Midbrain (tissue), 1 donor: ENCODE data around the gene CENPV.
"Not testable (repeated sequence)": the region's sequence is repeated elsewhere in the genome, so short reads cannot be mapped to it uniquely, and the experiment has no call there.

Source experiments
- DNase-seq: peaks from one replicate; lab custom pipeline; 2025; lab: John Stamatoyannopoulos, UW

CENPV gene

DNA sequence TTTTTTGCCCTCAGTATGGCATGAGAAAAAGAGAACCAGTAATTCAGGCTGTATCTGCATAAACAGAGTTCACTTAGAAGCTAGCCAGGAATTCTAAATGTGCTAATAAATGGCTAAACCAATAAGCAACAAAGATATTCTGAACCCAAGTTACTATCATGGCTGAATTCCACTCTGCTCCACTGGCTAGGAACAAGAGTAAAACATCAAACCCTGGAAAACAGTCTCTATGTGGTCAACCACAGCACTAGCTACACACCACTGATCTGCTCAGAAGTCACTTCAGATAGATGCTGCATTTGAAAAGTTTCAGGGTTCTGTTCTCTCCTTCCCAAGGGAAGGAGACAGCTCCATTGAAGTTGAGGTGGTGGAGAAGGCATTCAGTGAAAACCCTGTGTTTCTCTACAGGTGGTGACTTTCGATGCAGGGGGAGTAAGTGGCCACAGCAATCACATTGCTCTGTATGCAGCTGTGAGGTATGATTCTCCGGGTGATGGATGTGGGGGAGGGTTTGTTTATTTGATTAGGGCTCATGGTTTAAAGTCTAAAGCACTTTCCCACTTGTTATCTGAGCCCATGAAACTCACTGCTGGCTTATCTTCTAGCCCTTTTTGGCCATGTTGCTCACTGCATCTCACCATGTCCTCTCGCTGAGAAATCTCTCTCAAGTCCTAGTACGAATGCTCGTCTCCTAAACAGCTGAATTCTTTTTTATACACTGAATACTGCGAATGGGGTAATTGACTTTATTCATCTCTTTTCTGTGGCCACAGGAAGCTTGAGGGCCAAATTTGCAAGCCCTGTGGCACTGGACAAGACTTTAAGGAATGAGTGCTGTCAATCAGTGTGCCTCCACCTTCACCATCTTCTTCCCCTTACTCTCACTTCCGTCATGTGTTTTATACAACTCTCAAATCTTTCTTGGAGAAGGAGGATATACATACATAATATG, 39.9 kb downstream of the CENPV start:
- no peak for DNase-seq

DNA sequence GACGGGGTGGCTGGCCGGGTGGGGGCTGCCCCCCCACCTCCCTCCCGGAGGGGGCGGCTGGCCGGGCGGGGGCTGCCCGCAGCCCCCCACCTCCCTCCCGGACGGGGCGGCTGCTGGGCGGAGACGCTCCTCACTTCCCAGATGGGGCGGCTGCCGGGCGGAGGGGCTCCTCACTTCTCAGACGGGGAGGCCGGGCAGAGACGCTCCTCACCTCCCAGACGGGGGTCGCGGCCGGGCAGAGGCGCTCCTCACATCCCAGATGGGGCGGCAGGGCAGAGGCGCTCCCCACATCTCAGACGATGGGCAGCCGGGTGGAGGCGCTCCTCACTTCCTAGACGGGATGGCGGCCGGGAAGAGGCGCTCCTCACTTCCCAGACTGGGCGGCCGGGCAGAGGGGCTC, 41.2 kb downstream of the CENPV start:
- not testable (repeated sequence) for DNase-seq

DNA sequence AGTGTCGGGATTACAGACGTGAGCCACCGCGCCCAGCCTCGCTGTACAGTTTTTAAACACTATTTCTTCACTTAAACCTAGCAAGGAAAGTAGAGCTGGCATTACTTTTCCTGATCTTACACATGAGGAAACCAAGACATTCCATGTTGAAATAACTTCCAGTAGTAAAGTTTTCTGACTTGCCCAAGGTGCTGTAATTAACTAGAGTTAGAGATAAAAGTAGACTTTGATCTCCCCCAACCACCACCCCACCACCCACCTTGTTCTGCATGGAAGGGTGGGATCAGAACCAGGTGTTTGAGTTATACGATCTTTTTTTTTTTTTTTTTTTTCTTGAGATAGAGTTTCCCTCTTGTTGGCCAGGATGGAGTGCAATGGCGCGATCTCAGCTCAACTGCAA, 47.1 kb downstream of the CENPV start:
- DNase-seq, result no peak

DNA sequence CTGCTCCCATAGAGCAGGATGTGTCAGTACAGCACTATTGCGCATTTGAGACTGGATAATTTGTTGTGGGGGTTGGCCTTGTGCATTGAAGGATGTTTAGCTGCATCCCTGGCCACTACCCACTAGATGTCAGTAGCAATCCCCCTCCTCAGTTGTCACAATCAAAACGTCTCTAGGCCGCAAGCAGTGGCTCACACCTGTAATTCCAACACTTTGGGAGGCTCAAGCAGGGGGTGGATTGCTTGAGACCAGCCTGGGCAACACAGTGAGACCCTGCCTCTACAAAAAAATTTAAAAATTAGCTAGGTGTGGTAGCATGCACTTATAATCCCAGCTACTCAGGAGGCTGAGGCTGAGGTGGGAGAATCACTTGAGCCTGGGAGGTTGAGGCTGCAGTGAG, 48.4 kb downstream of the CENPV start:
- DNase-seq, result no peak

DNA sequence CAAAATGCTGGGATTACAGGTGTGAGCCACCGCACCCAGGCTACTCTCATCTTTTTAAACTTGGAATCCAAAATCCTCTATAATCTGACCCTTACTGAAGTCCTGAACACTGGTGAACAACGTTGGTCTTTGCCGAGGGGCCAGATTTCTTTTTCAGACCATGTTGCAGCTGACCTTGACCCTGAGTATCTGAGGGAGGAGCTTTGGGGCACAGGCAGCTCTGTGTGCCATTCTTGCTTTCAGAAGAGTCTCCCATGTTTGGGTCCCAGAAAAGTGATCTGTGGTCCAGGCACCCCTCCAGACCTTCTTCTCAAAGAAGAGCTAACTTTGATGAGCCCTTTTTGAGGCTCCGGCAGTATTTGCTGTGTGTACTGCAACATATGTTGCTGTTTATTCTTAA, 50.4 kb downstream of the CENPV start:
- no peak for DNase-seq

DNA sequence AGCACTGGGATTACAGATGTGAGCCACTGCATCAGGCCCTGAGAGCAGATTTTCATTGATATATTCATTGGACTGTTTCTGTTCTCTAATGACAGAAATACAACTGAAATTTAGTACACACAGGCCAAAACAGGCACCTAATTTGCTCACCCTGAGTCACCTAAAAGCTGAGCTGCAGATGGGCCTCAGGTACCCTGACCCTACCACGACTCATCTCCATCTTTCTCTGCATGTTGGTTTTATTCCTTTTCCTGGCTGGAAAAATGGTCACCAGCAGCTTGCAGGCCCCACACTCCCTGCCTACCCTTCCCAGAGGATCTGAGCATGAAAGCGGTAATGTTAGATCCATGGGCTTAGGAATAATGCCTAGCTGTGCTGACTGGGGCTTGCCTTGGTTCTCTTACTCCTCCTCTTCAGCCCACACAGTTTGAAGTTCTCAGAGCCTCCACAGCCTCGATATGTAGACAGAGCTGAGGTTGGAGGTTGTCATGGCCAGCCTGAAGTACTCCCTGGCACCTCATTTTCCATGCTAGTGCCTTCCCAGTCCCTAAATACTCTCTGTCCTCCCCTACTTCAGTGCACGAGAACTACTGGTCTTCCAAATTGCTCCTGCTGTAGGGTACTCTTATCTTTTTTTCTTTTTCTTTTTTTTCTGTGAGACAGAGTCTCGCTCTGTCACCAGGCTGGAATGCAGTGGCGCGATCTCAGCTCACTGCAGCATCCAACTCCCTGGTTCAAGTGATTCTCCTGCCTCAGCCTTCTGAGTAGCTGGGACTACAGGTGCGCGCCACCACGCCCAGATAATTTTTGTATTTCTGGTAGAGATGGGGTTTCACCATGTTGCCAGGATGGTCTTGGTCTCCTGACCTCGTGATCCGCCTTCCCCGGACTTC, 51.1 kb downstream of the CENPV start:
- DNase-seq, result no peak

DNA sequence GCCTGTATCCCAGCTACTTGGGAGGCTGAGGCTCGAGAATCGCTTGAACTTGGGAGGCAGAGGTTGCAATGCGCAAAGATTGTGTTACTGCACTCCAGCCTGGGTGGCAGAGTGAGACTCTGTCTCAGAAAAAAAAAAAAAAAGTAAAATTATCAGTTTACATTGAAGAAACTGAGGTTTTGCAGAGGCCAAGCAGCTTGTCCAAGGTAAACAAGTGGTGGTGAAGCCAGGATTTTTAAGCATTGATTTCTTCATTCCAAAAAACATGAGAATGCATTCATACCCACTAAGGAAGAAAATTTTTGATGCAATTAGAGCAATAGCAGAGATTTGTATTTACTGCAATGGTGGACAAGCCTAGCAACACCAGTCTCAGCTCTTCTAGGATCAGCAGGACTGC, 52.7 kb downstream of the CENPV start:
- no peak for DNase-seq

DNA sequence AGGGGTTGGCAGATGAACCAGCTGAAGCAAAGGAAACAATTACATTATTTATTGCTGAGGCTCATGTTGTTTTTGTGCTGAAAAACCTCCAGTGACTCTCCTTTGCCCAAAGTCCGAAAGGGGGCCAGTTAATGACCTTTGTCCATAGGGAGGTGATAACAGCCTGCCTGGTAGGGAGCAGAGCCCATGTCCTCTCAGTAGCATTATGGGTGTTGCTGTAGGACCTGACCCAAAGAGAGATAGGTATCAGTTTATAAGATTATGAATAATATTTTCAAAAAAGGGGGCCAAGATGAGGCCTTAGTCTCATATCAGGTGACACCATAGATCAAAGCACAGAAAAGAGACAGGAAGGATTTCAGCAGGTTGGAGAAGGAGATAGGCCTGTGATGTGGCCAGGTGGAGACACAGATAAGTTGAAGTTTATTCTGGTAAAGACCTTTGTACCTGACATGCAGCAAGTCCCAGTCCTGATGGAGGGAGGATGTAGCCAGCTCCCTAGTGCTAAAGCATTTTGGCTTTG, 55.1 kb downstream of the CENPV start:
- no peak for DNase-seq

DNA sequence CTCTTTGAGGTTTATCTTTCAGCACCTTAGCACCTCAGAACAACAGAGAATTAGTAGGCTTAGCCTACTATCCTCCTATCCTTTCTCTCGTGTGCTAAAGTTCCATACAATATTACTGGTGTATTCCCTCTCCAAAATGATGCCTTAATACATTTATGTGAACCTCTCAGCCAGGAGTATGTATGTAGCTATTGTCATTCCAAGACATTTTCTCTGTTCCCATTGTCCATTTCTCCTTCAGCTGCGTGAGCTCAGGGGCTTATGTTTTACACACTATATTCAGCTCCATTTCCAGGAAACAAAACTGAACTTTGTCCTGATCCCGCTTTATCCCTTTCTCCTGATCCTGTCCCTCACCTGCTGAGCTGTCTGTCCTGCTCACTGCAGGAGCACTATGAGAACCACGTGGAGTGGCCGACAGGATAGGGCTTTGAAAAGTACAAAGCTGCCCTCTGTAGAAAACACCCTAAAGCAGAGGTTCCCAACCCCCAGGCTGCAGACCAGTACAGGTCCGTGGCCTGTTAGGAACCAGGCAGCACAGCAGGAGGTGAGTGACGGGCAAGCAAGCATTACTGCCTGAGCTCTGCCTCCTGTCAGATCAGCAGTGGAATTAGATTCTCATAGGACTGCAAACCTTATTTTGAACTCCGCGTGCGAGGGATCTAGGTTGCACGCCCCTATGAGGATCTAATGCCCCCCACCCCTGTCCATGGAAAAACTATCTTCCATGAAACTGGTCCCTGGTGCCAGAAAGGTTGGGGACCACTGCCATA, 55.7 kb downstream of the CENPV start:
- DNase-seq, result no peak

DNA sequence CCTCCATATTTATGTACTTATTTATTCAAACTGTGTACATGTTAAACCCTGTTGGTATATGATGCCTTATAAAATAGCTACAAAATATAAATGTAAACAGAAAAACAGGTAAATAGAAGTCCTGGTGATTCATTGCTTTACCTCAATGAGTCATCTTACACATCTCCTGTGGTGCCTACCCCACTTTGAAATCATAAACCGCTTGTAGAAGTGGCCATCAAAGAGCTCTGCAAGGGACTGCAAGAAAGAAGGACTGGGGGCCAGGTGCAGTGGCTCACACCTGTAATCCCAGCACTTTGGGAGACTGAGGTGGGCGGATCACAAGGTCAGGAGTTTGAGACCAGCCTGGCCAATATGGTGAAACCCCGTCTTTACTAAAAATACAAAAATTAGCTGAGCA, 57.2 kb downstream of the CENPV start:
- not testable (repeated sequence) for DNase-seq

DNA sequence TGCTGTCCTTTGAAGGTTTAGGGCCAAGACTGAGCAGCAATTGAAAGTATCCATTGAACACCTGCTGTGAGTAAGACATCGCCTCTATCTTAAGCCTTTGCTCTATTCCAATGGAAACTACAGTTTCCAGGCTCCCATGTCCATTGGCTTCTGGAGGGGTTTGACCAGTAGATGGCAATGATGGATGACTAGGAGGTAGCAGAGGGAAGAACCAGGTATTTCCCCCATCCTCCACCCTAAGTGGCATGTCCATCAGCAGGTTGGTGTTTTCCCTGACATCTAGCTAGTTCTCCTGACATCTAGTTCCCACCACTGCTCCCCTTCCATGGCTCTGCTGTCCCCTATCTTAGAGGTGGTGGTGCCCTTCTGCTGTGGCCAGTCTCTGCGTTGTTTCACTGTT, 58.7 kb downstream of the CENPV start:
- DNase-seq, result no peak

DNA sequence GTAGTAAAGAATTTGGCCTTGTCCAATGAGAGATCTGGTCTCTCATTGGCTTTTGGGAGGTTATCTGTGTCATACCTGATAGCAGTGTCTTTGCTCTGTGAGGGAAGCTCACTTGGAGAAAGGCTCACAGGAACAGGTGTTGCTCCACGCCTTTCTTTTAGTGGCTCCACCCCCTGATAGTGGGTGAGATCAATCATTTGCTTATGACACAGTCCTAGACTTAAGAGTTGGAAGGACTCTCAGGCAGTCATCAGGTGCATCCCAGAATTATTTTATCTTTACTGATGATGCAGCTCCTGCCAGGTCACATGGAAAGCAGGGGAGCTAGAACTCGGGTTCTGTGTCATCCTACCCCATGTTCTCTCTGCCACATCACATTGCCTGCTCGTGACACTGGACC, 59.3 kb downstream of the CENPV start:
- no peak for DNase-seq
